ENCODE measurements around the gene TMEM87A.

GRCh38 chr15:42285034-42285433, 11.8 kb upstream of the TMEM87A start:
- no peak for TF ChIP-seq CTCF (IDR thresholded peaks at IDR 0.05)
- no peak for TF ChIP-seq EP300 (IDR thresholded peaks at IDR 0.05)
- no peak for TF ChIP-seq POLR2A (IDR thresholded peaks at IDR 0.05)
